Measurements from ENCODE around the gene S100A3. TPM values are rescaled to one million over a fixed set of nuclear protein-coding genes. Genes with fewer than 3 reads are reported as not detected.

S100A3 gene
- total RNA-seq, 2 donors from 2014 or later = not detected

DNA sequence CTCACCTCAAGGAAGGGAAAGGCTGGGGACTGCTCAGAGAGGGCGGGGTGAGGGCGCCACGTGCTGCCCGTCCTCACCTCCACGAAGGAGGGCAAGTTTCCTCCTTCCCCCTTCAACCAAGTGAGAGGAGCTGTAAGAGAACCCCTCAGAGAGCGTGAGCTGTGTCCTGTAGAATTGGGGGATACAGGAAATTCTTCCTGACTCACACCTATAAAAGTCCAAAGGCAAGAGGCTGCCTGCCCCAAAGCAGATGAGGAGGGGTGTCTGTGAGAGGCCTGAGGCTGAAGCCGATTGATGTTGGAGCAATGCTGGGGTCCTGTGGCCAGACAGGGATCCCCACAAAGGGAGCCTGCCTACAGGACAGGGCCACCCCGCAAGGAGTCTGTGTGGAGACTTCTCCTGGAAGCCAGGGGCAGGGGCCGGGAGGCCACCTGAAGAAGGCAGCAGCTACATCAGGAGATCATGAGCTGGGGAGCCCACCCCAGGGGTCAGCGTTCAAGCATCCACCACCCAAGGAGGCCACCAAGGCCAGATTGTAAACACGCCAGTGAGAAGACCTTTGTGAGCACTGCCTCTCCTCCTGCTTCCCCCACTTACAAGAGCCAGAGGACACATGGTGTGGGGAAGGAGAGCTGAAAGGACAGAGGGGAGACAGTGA lies 41.0 kb downstream of the S100A3 start:
- TF ChIP-seq POLR2A (IDR thresholded peaks at IDR 0.05) (no peak), CTCF (IDR thresholded peaks at IDR 0.05) (no peak)
- no peaks in the 10 kb centered on the region for H3K27me3 ChIP-seq
- H3K9me3 ChIP-seq = no peaks in the 10 kb centered on the region
- 85 to 92% methylated on average over 11 of the region's 11 CpGs for WGBS, 2 donors
- intact Hi-C loops (cut with DNase I) = loop anchor here (5.0 kb wide), 1 partner anchor 64 kb away; no protein-coding TSS in a partner anchor
- no peaks in the 10 kb centered on the region for H3K36me3 ChIP-seq (replicated peaks in 1 of 2; ENCODE audit: insufficient read depth in 1 of 2, low read depth in 2 of 2)
- ATAC-seq = no peak
- no peak for DNase-seq
- no peak overlapping the region for H3K4me3 ChIP-seq
- H3K27ac ChIP-seq = no peak overlapping the region
- H3K4me1 ChIP-seq = peaks cover 10% of the 10 kb centered on the region

- Histone ChIP-seq H3K27me3 (no peaks in the 10 kb centered on the region), H3K27ac (peak overlapping the region in 2 of 4 donors; percentile 35 to 52), H3K36me3 (replicated peaks in 1 of 2; ENCODE audit: insufficient read depth in 1 of 2, low read depth in 2 of 2) (no peaks in the 10 kb centered on the region), H3K4me1 (peaks cover 10% of the 10 kb centered on the region), H3K4me3 (no peak overlapping the region), H3K9me3 (no peaks in the 10 kb centered on the region)
- WGBS, 2 donors = 55 to 70% methylated on average over 7 of the region's 7 CpGs
- no peak for TF ChIP-seq CTCF (IDR thresholded peaks at IDR 0.05)
- TF ChIP-seq POLR2A (IDR thresholded peaks at IDR 0.05) = no peak
- DNase-seq = peak; percentile 48 to 89 (median 72)
- intact Hi-C loops (cut with DNase I) = loop anchor here (5.0 kb wide), 1 partner anchor 65 kb away; no protein-coding TSS in a partner anchor
- peak; percentile 79 for ATAC-seq
These were observed 42.1 kb downstream of the S100A3 start for GRCh38 chr1:153506831-153507413.

DNA sequence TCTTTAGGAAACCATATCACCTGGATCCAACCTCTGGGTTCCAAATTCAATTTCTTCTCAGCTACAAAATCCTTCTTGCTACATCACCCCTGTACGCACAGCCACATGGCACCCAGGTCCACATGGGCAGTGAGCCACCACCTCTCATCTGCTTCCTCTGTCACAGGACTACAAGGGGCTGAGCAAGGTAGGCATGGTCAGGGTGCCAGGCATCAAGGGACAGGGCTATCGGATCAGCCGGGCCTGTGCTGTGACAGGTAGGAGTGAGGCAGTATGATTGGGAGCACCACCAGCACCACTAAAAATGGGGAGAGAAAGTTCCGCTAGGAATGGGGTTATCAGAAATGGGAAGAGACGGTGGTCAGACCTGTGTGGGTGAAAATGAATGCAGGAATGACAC lies 42.7 kb downstream of the S100A3 start:
- Histone ChIP-seq H3K27me3 (no peaks in the 10 kb centered on the region), H3K4me3 (no peak overlapping the region), H3K4me1 (peaks cover 10% of the 10 kb centered on the region), H3K9me3 (no peaks in the 10 kb centered on the region), H3K36me3 (replicated peaks in 1 of 2; ENCODE audit: insufficient read depth in 1 of 2, low read depth in 2 of 2) (no peaks in the 10 kb centered on the region), H3K27ac (no peak overlapping the region)
- 90 to 92% methylated on average over 5 of the region's 5 CpGs for WGBS, 2 donors
- DNase-seq = no peak
- intact Hi-C loops (cut with DNase I) = loop anchor here (5.0 kb wide), 1 partner anchor 66 kb away; no protein-coding TSS in a partner anchor
- ATAC-seq = no peak
- no peak for TF ChIP-seq CTCF (IDR thresholded peaks at IDR 0.05)
- TF ChIP-seq POLR2A (IDR thresholded peaks at IDR 0.05) = no peak

DNA sequence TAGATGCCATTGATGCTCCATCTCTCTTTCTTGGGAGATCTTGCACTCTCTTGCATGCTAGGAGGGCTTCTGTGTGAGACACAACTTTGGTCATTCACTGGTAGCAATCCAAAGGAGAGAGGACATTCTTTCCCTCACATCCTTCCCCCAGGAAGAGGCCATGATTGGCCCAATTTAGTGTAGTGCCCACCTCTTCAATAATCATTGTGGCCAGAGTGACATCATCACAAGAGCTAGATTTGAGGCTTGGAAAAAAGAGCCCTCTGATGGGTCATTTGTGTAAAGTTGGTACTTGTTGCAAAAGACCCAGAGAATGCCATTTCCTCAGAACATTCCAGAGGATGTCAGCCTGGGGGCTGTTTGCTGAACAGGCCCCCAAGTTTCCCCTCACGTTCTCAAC lies 43.5 kb downstream of the S100A3 start:
- Histone ChIP-seq H3K9me3 (no peaks in the 10 kb centered on the region), H3K4me3 (no peak overlapping the region), H3K27me3 (no peaks in the 10 kb centered on the region), H3K4me1 (peaks cover 10% of the 10 kb centered on the region), H3K36me3 (replicated peaks in 1 of 2; ENCODE audit: insufficient read depth in 1 of 2, low read depth in 2 of 2) (no peaks in the 10 kb centered on the region), H3K27ac (no peak overlapping the region)
- intact Hi-C loops (cut with DNase I) = loop anchor here (5.0 kb wide), 1 partner anchor 67 kb away; no protein-coding TSS in a partner anchor
- ATAC-seq = no peak
- DNase-seq = no peak
- TF ChIP-seq POLR2A (IDR thresholded peaks at IDR 0.05) (no peak), CTCF (IDR thresholded peaks at IDR 0.05) (no peak)
- 89 to 91% methylated on average over 1 of the region's 1 CpG for WGBS, 2 donors
